ENCODE data around the gene PRKCD.
A peak's percentile ranks its signal among the peaks of the same experiment; 100 is the strongest.

Gene PRKCD

GRCh38 chr3:53193466-53194209 lies 32.6 kb downstream of the PRKCD start:
- no peak for DNase-seq

DNA sequence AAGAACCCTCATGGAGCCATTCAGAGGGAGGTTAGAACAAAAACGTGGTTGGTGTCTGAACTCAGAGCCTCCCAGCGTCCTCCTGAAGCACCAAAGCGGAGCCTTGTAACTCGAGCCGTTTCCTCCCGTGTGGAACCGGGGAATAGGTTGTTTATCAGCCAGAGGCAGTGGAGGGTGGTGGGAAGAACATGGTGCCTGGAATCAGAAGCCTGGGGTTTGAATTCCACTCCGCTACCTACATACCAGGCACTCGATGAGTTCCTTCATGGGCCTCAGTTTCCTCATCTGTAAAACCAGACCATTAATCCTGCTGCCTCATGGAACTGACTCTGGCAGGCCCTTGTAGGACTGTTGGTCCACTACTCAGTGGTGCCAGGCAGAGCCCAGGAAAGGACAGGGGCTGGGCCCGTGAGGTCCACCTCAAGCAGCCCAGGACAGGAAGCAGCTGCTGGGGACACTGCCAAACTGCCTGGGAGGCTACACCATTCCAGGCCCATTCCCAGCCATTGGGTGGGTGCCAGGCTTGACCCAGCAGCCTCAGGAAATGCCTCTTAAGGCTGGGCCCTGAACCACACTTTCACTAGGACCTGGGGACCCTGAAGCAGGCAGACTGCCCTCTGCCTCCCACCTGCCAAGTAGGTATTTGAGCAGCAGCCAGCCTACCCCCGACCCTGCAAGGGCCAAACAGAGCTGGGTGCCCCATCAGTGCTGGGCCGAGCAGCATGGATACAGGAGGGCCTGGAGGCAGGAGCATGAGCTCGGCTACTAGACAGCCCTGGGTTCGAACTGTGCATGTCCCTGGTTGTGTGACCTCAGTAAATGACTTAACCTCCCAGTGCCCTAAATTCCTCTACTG lies 33.4 kb downstream of the PRKCD start:
- DNase-seq, result no peak

- DNase-seq, result no peak
These were observed 34.0 kb downstream of the PRKCD start for GRCh38 chr3:53195066-53195450.

DNA sequence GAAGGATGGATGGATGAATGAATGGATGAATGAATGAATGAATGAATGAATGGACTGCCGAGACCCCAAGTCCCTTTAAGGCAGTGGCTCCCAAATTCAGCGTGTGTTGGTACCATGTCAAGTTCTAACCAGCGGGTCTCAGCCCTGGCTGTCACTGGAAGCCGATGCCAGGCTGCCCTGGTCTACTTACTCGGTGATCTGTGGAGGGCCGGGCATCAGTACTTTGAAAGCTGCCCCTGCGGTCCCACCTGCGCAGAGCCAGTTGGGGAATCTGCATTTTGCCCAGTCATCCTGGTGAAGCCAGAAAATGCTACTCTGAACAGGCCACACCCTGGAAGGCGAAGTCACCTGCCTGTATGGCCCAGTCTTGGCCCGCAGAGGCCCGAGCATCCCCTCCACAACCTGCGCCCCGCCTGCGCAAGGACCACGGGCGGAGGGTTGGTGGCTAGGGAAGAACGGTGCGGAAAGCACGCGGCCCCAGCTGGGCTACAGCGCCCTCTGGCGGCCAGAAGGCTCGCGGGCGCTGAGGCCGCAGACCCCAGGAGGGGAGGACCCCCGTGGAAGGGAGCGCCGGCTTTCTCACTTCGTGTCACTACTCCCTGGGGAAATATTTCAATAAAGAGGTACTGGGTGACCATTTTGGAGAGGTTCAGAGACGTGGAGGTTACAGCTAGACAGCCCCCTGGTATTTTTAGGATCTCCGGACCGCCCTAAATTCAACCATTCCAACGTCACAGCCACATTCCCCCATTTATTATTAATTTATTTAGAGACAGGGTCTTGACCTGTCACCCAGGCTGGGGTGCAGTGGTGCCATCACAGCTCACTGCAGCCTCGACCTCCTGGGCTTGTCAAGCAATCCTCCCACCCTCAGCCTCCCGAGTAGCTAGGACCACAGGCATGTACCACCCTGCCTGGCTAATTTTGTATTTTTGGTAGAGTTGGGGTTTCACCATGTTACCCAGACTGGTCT lies 34.9 kb downstream of the PRKCD start:
- DNase-seq, result no peak

- peak; percentile 39 for DNase-seq
These were observed 35.8 kb downstream of the PRKCD start for GRCh38 chr3:53196575-53197407.

DNA sequence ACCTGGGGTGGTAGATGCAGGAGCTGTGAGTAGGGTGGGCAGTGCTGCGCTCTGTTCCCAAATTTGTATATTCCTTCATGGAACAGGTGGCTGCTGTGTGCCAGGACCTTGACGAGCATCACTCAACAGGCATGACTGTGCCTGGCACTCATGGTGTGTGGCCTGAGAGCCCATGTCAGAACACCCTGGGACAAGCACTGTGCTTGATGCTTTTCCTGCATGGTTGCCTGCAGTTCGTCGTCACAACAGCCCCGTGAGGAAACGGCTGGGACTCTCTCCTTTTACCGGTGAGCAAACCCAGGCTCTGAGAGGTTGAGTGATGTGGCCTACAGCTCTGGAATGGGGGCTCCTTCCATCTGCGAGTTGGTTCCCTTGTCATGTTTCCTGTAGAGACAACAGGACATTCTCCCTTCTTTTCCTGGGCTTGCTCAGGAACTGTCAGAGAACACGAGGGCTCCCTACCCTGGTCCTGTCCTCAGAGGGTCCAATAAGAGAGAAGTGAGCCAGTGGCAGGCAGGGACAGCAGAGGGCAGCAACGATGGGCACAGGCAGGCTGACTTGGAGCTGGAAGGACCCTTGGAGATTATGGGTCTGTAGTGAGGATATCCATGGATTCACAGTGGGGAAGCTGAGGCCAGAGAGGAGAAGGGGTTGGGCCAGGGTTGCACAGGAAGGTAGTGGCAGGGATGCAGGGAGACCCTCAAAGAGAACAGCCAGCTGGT lies 37.4 kb downstream of the PRKCD start:
- DNase-seq, result no peak

DNA sequence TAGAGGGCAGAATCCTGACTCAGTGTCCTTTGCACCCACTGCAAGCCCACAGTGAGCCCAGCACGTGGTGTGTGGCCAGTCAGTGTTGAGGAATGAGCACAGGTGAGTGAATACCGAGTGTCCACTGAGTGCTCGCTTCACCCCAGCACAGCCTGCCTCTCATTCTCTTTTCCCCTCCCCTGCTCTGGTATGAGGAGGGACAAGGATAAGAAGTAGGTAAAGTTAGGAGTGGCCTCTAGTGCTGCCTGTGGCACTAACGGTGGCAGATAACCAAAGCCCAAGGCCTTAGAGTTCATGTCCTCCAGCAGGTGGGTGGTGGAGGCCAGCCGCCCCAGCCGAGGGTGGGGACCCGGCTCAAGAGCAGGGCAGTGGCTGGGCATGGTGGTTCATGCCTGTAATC lies 38.0 kb downstream of the PRKCD start:
- no peak for DNase-seq

GRCh38 chr3:53199834-53200233 lies 38.8 kb downstream of the PRKCD start:
- no peak for DNase-seq

DNA sequence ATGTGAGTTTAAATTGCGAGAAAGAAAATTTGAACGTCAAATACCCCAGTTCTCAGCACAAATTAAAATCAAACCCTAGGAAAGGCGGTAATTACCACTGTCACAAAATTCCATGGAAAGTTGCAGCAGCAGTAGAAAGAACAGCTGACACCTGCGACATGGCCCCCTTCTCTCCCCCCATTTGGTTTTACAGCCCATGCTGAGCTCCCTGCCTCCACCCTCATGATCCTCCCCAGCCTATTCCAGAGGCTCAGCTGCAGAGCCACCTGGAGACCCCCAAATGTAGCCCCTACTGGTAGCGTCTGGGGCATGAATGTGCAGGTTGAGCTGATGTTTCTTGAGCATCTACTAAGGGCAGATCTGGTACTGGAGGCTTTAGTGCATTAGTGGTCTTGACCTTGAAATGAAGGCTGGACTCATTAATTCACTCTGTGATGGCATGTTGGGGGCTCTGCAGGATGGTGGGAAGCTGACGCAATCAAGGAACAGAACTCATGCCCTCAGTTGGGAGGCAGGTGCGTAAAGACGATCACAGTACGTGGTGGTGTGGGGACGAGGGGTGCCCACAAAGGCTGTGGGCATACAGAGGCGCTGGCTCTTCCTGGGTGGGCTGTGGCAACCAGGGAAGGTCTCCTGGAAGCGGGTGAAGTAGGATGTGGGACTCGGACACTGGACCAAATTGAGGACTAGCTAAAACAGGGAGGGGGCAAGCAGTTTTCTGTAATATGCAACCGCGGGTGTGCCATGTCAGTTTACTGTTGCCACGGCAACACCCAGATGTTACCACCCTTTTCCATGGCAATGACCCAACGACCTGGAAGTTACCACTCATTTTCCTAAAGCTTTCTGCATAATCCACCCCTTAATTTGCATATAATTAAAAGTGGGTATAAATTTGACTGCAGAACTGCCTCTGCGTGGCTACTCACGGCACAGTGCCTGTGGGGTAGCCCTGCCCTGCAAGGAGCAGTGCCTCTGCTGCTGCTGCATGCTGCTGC lies 39.8 kb downstream of the PRKCD start:
- no peak for DNase-seq

DNA sequence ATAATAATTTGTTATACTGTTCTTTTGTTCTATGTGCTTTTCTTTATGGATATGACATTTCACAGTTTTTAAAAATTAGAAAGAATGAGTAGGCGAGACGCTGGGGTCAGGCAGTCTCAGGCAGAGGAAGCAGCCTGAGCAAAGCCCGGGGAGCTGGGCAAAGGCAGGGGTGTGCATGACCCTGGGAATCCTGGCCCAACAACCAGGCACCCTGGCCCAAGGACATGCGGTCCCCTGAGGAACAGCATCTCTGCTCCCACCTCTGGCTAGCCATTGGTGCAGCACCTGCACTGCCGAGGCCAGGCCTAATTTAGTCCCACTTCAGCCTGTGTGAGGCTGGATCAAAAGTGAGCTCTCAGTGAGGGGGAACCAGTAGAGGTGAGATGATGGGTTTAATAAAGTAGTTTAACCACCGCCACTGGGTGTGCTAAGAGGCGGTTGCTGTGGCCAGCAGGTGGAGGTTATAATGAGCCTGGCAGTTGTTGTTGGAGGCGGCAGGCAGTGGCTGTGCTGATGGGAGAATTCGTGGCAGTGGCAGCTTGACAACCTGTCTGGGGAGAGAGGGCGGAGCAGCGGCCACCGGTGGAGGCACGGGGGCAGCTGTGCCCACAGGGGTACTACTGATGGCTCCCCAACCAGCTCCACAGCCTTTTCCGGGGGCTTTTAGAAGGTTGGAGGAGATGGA lies 41.5 kb downstream of the PRKCD start:
- no peak for DNase-seq

DNA sequence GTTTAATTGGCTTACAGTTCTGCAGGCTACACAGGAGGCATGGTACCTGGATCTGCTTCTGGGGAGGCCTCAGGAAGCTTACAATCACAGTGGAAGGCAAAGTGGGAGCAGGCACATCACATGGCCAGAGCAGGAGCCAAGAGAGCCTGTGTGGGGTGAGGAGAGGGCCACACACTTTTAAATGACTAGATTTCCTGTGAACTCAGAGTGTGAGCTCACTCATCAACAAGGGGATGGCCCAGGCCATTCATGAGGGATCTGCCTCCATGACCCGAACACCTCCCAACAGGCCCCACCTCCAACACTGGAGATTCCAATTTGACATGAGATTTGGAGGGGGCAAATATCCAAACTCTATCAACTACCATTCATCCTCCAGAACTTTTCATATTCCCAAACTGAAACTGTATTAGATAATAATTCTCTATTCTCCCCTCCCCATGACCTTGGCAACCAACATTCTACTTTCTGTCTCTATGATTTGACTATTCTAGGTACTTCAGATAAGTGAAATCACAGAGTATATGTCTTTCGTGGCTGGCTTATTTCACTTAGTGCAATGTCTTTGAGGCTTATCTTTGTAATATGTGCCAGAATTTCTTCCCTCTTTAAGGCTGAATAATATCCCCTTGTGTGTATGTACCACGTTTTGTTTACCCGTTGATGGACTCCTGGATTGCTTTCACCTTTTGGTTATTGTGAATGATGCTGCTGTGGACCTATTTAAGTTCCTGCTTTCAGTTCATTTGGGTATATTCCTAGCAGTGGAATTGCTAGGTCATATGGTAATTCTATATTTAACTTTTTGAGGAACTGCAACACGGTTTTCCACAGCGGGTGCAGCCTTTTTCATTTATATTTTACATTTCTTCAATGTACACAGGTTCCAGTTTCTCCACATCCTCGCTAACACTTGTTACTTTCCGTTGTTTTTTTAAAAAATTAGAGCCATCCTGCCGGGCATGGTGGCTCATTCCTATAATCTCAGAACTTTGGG lies 51.0 kb downstream of the PRKCD start:
- no peak for DNase-seq

- no peak for DNase-seq
These were observed 52.3 kb downstream of the PRKCD start for GRCh38 chr3:53213276-53213675.

- DNase-seq, result no peak
These were observed 54.8 kb downstream of the PRKCD start for GRCh38 chr3:53215816-53216215.

DNA sequence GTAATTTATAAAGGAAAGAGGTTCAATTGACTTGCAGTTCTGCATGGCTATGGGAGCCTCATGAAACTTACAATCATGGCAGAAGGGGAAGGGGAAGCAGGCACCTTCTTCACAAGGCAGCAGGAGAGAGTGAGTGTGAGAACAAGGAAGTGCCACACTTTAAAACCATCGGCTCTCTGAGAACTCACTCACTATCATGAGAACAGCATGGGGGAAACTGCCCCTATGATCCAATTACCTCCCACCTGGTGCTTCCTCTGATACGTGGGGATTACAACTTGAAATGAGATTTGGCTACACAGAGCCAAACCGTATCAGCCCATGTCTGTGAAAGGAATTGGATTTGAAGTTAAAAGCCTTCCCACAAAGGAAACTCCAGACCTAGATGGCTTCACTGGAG lies 55.7 kb downstream of the PRKCD start:
- no peak for DNase-seq

GRCh38 chr3:53217175-53217574 lies 56.2 kb downstream of the PRKCD start:
- DNase-seq, result no peak

DNA sequence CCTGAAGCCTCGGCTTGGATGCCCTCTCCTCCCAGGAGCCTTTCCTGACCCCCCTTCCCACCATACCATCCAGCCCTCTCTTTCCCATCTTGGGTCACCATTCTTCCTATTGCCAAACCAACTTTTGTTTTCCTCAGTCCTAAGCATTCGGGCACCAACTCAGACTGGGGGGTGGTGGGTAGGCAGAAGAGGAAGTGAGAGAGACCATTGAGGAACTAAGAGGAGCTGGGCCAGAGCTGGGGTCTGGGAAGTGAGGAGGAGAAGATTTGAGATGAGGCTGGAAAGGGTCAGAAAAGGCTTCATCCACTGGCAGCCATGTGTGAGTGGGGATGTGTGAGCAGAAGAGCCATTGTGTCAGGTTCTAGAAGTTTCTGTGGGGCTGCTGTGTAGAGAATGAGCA lies 57.1 kb downstream of the PRKCD start:
- peak; percentile 61 for DNase-seq

GRCh38 chr3:53219895-53220483 lies 59.0 kb downstream of the PRKCD start:
- DNase-seq, result no peak

DNA sequence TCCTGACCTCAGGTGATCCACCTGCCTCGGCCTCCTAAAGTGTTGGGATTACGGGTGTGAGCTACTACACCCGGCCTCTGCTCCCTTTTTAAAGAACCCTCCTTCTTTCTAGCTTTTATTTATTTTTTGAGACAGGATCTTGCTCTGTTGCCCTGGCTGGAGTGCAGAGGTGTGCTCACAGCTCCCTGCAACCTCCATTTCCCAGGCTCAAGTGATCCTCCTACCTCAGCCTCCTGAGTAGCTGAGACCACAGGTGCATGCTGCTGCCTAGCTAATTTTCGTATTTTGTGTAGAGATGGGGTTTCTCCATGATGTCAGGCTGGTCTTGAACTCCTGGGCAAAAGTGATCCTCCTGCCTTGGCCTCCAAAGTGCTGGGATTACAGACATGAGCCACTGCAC lies 60.3 kb downstream of the PRKCD start:
- DNase-seq, result no peak

Measured in SIG-M5 (cell line).